ENCODE results near the gene KLC1. TPM values are rescaled to one million over a fixed set of nuclear protein-coding genes. Genes with fewer than 3 reads are reported as not detected.

Gene KLC1
- total and polyA plus RNA-seq, 10 of the 15 experiments (the other 5 are each of a cell fraction or from before 2014, with no cell fraction given), result 5.5 to 137 (median 76.1) TPM

DNA sequence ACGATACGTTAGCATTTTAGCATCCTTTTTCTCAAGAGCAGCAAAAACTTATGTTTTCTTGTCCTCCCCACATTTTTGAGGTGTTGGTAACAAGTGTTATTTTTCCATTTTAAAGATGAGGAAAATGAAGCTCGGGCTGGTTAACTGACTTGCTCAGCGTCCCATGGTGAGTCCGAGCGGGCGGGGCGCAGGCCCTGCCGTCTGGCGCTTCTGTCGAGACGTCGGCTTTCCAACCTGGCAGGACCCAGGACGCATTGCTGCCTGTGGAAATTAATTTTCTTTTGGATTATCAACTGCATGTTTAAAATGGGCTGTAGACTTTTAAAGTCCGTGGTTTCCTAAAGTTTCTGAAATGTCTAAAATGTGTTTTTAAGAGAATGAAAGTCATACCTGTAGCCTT is 55.9 kb downstream of the KLC1 start:
- Histone ChIP-seq H3K4me2 (ENCODE audit: control insufficient read depth, insufficient read depth) (no peak overlapping the region), H3K4me1 (ENCODE audit: control insufficient read depth, insufficient read depth, low read length) (peaks cover 14% of the 10 kb centered on the region), H3K36me3 (ENCODE audit: control insufficient read depth in 2 of 2, insufficient read depth in 2 of 2, low read length in 1 of 2) (peaks cover 19 to 44% of the 10 kb centered on the region in 2 experiments), H3K79me2 (ENCODE audit: control insufficient read depth, insufficient read depth, low read length) (peaks cover 4% of the 10 kb centered on the region; the same call in 1 of the 2 replicates), H3K27me3 (replicated peaks in 1 of 2; ENCODE audit: control insufficient read depth in 2 of 2, insufficient read depth in 2 of 2, low read length in 1 of 2) (no peaks in the 10 kb centered on the region), H3K9ac (ENCODE audit: control insufficient read depth, insufficient read depth, low read length) (no peak overlapping the region), H2AFZ (ENCODE audit: control insufficient read depth, low read depth, low read length) (no peak overlapping the region), H3K27ac (ENCODE audit: control insufficient read depth, insufficient read depth) (no peak overlapping the region), H3K9me3 (replicated peaks; ENCODE audit: control insufficient read depth, insufficient read depth, low read length) (no peaks in the 10 kb centered on the region), H4K20me1 (ENCODE audit: control insufficient read depth, insufficient read depth) (no peaks in the 10 kb centered on the region), H3K4me3 (no peak overlapping the region)
- SMC1A ChIA-PET (ENCODE audit: uncharacterized antibody, unreplicated experiment), result no interaction called here
- BruUV-seq (replicated peaks), result no TSS peak
- CTCF ChIA-PET, result no interaction called here
- POLR2A ChIA-PET, result no interaction called here
- RAD21 ChIA-PET (ENCODE audit: unreplicated experiment), result no interaction called here
- intact Hi-C loops (cut with micrococcal nuclease; ENCODE audit: unreplicated experiment), result no loop called here
- DNase-seq (ENCODE audit: low read depth, low spot score), result no peak
- FAIRE-seq, result no peak
- 89% methylated on average over 15 of the region's 15 CpGs for WGBS (ENCODE audit: insufficient coverage, insufficient replicate concordance, low lambda C conversion rate, missing lambda C conversion rate)
- in situ Hi-C loops (cut with MboI), result loop anchor here (5.0 kb wide), 1 partner anchor 113 kb away; no protein-coding TSS in a partner anchor
- no peak for ATAC-seq
- no peak for TF ChIP-seq KDM1A (IDR thresholded peaks at IDR 0.05; ENCODE audit: borderline replicate concordance)
- no peak for TF ChIP-seq SMAD1 (IDR thresholded peaks at IDR 0.05; ENCODE audit: low read depth, partially characterized antibody)
- TF ChIP-seq RAD51 (IDR thresholded peaks at IDR 0.05), result no peak
- no peak for TF ChIP-seq MTA2 (IDR thresholded peaks at IDR 0.05; ENCODE audit: low read depth)
- no peak for TF ChIP-seq HCFC1 (IDR thresholded peaks at IDR 0.05; ENCODE audit: low read length)
- TF ChIP-seq, protein P1, sequence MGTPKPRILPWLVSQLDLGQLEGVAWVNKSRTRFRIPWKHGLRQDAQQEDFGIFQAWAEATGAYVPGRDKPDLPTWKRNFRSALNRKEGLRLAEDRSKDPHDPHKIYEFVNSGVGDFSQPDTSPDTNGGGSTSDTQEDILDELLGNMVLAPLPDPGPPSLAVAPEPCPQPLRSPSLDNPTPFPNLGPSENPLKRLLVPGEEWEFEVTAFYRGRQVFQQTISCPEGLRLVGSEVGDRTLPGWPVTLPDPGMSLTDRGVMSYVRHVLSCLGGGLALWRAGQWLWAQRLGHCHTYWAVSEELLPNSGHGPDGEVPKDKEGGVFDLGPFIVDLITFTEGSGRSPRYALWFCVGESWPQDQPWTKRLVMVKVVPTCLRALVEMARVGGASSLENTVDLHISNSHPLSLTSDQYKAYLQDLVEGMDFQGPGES (IDR thresholded peaks at IDR 0.05), result no peak
- TF ChIP-seq, protein P2, sequence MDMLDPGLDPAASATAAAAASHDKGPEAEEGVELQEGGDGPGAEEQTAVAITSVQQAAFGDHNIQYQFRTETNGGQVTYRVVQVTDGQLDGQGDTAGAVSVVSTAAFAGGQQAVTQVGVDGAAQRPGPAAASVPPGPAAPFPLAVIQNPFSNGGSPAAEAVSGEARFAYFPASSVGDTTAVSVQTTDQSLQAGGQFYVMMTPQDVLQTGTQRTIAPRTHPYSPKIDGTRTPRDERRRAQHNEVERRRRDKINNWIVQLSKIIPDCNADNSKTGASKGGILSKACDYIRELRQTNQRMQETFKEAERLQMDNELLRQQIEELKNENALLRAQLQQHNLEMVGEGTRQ (IDR thresholded peaks at IDR 0.05; ENCODE audit: borderline replicate concordance, low read depth, low read length), result no peak
- TF ChIP-seq SP1 (IDR thresholded peaks at IDR 0.05; ENCODE audit: low read depth, low read length), result no peak
- no peak for TF ChIP-seq HDGF (IDR thresholded peaks at IDR 0.05)
- TF ChIP-seq LARP7 (IDR thresholded peaks at IDR 0.05), result no peak
- no peak for TF ChIP-seq NBN (IDR thresholded peaks at IDR 0.05)
- TF ChIP-seq TARDBP (IDR thresholded peaks at IDR 0.05; ENCODE audit: borderline replicate concordance), result no peak
- no peak for TF ChIP-seq NR2C2 (IDR thresholded peaks at IDR 0.05; ENCODE audit: borderline replicate concordance, control insufficient read depth, insufficient read length, low read depth)
- no peak for TF ChIP-seq SMAD5 (IDR thresholded peaks at IDR 0.05; ENCODE audit: low read depth)
- TF ChIP-seq, protein P3, sequence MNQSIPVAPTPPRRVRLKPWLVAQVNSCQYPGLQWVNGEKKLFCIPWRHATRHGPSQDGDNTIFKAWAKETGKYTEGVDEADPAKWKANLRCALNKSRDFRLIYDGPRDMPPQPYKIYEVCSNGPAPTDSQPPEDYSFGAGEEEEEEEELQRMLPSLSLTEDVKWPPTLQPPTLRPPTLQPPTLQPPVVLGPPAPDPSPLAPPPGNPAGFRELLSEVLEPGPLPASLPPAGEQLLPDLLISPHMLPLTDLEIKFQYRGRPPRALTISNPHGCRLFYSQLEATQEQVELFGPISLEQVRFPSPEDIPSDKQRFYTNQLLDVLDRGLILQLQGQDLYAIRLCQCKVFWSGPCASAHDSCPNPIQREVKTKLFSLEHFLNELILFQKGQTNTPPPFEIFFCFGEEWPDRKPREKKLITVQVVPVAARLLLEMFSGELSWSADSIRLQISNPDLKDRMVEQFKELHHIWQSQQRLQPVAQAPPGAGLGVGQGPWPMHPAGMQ (IDR thresholded peaks at IDR 0.05; ENCODE audit: borderline replicate concordance), result no peak
- no peak for TF ChIP-seq PML (IDR thresholded peaks at IDR 0.05; ENCODE audit: low read length)
- TF ChIP-seq, protein P4, sequence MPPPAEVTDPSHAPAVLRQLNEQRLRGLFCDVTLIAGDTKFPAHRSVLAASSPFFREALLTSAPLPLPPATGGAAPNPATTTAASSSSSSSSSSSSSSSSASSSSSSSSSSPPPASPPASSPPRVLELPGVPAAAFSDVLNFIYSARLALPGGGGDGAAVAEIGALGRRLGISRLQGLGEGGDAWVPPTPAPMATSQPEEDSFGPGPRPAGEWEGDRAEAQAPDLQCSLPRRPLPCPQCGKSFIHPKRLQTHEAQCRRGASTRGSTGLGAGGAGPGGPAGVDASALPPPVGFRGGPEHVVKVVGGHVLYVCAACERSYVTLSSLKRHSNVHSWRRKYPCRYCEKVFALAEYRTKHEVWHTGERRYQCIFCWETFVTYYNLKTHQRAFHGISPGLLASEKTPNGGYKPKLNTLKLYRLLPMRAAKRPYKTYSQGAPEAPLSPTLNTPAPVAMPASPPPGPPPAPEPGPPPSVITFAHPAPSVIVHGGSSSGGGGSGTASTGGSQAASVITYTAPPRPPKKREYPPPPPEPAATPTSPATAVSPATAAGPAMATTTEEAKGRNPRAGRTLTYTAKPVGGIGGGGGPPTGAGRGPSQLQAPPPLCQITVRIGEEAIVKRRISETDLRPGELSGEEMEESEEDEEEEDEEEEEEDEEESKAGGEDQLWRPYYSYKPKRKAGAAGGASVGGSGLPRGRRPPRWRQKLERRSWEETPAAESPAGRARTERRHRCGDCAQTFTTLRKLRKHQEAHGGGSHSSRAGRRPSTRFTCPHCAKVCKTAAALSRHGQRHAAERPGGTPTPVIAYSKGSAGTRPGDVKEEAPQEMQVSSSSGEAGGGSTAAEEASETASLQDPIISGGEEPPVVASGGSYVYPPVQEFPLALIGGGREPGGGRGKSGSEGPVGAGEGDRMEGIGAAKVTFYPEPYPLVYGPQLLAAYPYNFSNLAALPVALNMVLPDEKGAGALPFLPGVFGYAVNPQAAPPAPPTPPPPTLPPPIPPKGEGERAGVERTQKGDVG (CRISPR knock-in tag; IDR thresholded peaks at IDR 0.05), result no peak
- TF ChIP-seq, protein P5, sequence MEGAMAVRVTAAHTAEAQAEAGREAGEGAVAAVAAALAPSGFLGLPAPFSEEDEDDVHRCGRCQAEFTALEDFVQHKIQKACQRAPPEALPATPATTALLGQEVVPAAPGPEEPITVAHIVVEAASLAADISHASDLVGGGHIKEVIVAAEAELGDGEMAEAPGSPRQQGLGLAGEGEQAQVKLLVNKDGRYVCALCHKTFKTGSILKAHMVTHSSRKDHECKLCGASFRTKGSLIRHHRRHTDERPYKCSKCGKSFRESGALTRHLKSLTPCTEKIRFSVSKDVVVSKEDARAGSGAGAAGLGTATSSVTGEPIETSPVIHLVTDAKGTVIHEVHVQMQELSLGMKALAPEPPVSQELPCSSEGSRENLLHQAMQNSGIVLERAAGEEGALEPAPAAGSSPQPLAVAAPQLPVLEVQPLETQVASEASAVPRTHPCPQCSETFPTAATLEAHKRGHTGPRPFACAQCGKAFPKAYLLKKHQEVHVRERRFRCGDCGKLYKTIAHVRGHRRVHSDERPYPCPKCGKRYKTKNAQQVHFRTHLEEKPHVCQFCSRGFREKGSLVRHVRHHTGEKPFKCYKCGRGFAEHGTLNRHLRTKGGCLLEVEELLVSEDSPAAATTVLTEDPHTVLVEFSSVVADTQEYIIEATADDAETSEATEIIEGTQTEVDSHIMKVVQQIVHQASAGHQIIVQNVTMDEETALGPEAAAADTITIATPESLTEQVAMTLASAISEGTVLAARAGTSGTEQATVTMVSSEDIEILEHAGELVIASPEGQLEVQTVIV (IDR thresholded peaks at IDR 0.05; ENCODE audit: borderline replicate concordance, partially characterized antibody), result no peak

All from GM12878 (cell line).